Measurements from ENCODE around the gene MTUS2.

Gene MTUS2

DNA sequence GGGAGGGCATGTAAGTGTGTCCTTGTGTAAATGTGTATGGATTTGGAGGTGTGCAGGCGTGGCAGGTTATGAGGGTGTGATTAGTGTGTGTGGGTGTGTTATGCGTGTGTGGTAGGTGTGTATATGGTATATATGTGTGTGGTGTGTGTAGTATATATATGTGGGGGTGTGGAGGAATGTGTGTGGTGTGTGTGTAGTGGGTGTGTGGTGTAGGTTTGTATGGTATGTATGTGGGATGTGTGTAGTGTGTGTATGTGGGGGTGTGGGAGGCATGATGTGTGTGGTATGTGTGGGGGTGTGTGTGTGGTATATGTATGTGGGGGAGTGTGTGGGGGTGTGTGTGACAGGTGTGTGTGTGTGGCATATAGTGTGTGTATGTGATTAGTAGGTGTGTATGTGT lies 671.1 kb downstream of the MTUS2 start:
- Histone ChIP-seq H3F3A (ENCODE audit: insufficient read depth) (no peaks in the 10 kb centered on the region), H4K20me1 (ENCODE audit: low read depth, low read length) (no peaks in the 10 kb centered on the region), H3K27me3 (ENCODE audit: low read length) (0 out of 2 replicates have a peak, but pooled peaks cover 3% of the 10 kb centered on the region), H3K79me2 (ENCODE audit: insufficient read depth, low read length) (no peaks in the 10 kb centered on the region), H3K9me3 (ENCODE audit: insufficient read depth, low read length) (no peaks in the 10 kb centered on the region), H3K9me2 (replicated peaks; ENCODE audit: insufficient read depth, low read length) (no peaks in the 10 kb centered on the region), H3K4me3 (ENCODE audit: insufficient read depth, low read length, poor library complexity, severe bottlenecking) (no peak overlapping the region), H3K9ac (ENCODE audit: low read length) (no peak overlapping the region), H3K4me2 (ENCODE audit: low read depth, low read length, poor library complexity, severe bottlenecking) (no peak overlapping the region), H3K27ac (ENCODE audit: low read depth, low read length) (no peak overlapping the region), H3K36me3 (ENCODE audit: low read length) (no peaks in the 10 kb centered on the region), H2AFZ (ENCODE audit: low read depth, low read length, severe bottlenecking) (no peak overlapping the region)
- TF ChIP-seq, protein P1, sequence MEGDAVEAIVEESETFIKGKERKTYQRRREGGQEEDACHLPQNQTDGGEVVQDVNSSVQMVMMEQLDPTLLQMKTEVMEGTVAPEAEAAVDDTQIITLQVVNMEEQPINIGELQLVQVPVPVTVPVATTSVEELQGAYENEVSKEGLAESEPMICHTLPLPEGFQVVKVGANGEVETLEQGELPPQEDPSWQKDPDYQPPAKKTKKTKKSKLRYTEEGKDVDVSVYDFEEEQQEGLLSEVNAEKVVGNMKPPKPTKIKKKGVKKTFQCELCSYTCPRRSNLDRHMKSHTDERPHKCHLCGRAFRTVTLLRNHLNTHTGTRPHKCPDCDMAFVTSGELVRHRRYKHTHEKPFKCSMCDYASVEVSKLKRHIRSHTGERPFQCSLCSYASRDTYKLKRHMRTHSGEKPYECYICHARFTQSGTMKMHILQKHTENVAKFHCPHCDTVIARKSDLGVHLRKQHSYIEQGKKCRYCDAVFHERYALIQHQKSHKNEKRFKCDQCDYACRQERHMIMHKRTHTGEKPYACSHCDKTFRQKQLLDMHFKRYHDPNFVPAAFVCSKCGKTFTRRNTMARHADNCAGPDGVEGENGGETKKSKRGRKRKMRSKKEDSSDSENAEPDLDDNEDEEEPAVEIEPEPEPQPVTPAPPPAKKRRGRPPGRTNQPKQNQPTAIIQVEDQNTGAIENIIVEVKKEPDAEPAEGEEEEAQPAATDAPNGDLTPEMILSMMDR (IDR thresholded peaks at IDR 0.05; ENCODE audit: insufficient read depth, low read length, poor library complexity, severe bottlenecking), result no peak
- no peak for TF ChIP-seq EZH2phosphoT487 (conservative IDR thresholded peaks at IDR 0.05; ENCODE audit: low read length)

- no peaks in the 10 kb centered on the region for H3K79me2 ChIP-seq (ENCODE audit: insufficient read depth, low read length)
- TF ChIP-seq, protein P1 (IDR thresholded peaks at IDR 0.05; ENCODE audit: insufficient read depth, low read length, poor library complexity, severe bottlenecking), result no peak
- no peak for TF ChIP-seq EZH2phosphoT487 (conservative IDR thresholded peaks at IDR 0.05; ENCODE audit: low read length)
- H3K9me2 ChIP-seq (replicated peaks; ENCODE audit: insufficient read depth, low read length), result no peaks in the 10 kb centered on the region
- H3F3A ChIP-seq (ENCODE audit: insufficient read depth), result no peaks in the 10 kb centered on the region
- no peaks in the 10 kb centered on the region for H3K9me3 ChIP-seq (ENCODE audit: insufficient read depth, low read length)
- 0 out of 2 replicates have a peak, but pooled peaks cover 3% of the 10 kb centered on the region for H3K27me3 ChIP-seq (ENCODE audit: low read length)
- no peaks in the 10 kb centered on the region for H3K36me3 ChIP-seq (ENCODE audit: low read length)
- H4K20me1 ChIP-seq (ENCODE audit: low read depth, low read length), result no peaks in the 10 kb centered on the region
- no peak overlapping the region for H3K27ac ChIP-seq (ENCODE audit: low read depth, low read length)
- H3K4me3 ChIP-seq (ENCODE audit: insufficient read depth, low read length, poor library complexity, severe bottlenecking), result no peak overlapping the region
- no peak overlapping the region for H2AFZ ChIP-seq (ENCODE audit: low read depth, low read length, severe bottlenecking)
- no peak overlapping the region for H3K9ac ChIP-seq (ENCODE audit: low read length)
- H3K4me2 ChIP-seq (ENCODE audit: low read depth, low read length, poor library complexity, severe bottlenecking), result no peak overlapping the region
Measured at GRCh38 chr13:29493796-29494195, 673.7 kb downstream of the MTUS2 start.

DNA sequence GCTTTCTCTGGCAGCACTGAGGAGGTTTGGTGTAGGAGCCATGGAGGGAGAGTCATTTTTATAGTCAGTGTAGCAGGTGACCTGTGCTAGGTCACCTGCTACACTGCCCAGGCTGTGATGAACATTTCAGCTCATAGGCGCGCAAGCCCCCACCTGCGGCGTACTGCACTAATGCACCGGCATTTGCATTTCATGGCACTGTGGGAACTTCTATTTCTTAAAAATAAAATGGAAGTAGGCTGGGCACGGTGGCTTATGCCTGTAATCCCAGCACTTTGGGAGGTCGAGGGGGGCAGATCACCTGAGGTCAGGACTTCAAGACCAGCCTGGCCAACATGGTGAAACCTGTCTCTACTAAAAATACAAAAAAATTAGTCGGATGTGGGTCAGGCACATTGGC lies 674.4 kb downstream of the MTUS2 start:
- H3K9me3 ChIP-seq (ENCODE audit: insufficient read depth, low read length), result no peaks in the 10 kb centered on the region
- H3K36me3 ChIP-seq (ENCODE audit: low read length), result no peaks in the 10 kb centered on the region
- no peaks in the 10 kb centered on the region for H3K79me2 ChIP-seq (ENCODE audit: insufficient read depth, low read length)
- no peaks in the 10 kb centered on the region for H4K20me1 ChIP-seq (ENCODE audit: low read depth, low read length)
- H3K9ac ChIP-seq (ENCODE audit: low read length), result no peak overlapping the region
- no peak overlapping the region for H3K4me2 ChIP-seq (ENCODE audit: low read depth, low read length, poor library complexity, severe bottlenecking)
- no peak for TF ChIP-seq EZH2phosphoT487 (conservative IDR thresholded peaks at IDR 0.05; ENCODE audit: low read length)
- TF ChIP-seq, protein P1 (IDR thresholded peaks at IDR 0.05; ENCODE audit: insufficient read depth, low read length, poor library complexity, severe bottlenecking), result no peak
- no peaks in the 10 kb centered on the region for H3F3A ChIP-seq (ENCODE audit: insufficient read depth)
- no peak overlapping the region for H2AFZ ChIP-seq (ENCODE audit: low read depth, low read length, severe bottlenecking)
- no peak overlapping the region for H3K4me3 ChIP-seq (ENCODE audit: insufficient read depth, low read length, poor library complexity, severe bottlenecking)
- H3K27me3 ChIP-seq (ENCODE audit: low read length), result 0 out of 2 replicates have a peak, but pooled peaks cover 3% of the 10 kb centered on the region
- H3K27ac ChIP-seq (ENCODE audit: low read depth, low read length), result no peak overlapping the region
- no peaks in the 10 kb centered on the region for H3K9me2 ChIP-seq (replicated peaks; ENCODE audit: insufficient read depth, low read length)

All from SU-DHL-6 (cell line).